HL-60/S4 treated with phorbol 12-myristate 13-acetate at 8.2 ng/mL for 4 days and 3 days (cell line): ENCODE results near the gene NFIA.

Experiments used
- in situ Hi-C: fragments of 300-500 bp; cut with MboI; formaldehyde crosslinking; loops from 2 replicates; pipeline ENCODE4 v1.15.0; 2022; ENCODE audit warnings: low sequenced_read_pairs

Gene NFIA

GRCh38 chr1:61353797-61354406 lies 271.5 kb downstream of the NFIA start:
- in situ Hi-C loops = no loop called here

GRCh38 chr1:61356016-61356415 lies 273.7 kb downstream of the NFIA start:
- in situ Hi-C loops = no loop called here

GRCh38 chr1:61356995-61357394 lies 274.6 kb downstream of the NFIA start:
- in situ Hi-C loops = no loop called here

- in situ Hi-C loops = no loop called here
Measured at GRCh38 chr1:61357539-61357938, 275.2 kb downstream of the NFIA start.

GRCh38 chr1:61358770-61359455 lies 276.6 kb downstream of the NFIA start:
- in situ Hi-C loops = no loop called here

- in situ Hi-C loops = no loop called here
Measured at GRCh38 chr1:61361931-61362330, 279.6 kb downstream of the NFIA start.

- in situ Hi-C loops = no loop called here
Measured at GRCh38 chr1:61362351-61362750, 280.0 kb downstream of the NFIA start.

GRCh38 chr1:61368366-61368765 lies 286.0 kb downstream of the NFIA start:
- in situ Hi-C loops = no loop called here

- in situ Hi-C loops = no loop called here
Measured at GRCh38 chr1:61368876-61369275, 286.5 kb downstream of the NFIA start.

- in situ Hi-C loops = no loop called here
Measured at GRCh38 chr1:61370177-61370912, 288.0 kb downstream of the NFIA start.

- in situ Hi-C loops = no loop called here
Measured at GRCh38 chr1:61370913-61371279, 288.5 kb downstream of the NFIA start.

GRCh38 chr1:61372944-61373343 lies 290.6 kb downstream of the NFIA start:
- in situ Hi-C loops = no loop called here

GRCh38 chr1:61374156-61374555 lies 291.8 kb downstream of the NFIA start:
- in situ Hi-C loops = no loop called here

GRCh38 chr1:61375082-61375880 lies 292.9 kb downstream of the NFIA start:
- in situ Hi-C loops = no loop called here

- in situ Hi-C loops = no loop called here
Measured at GRCh38 chr1:61376151-61376550, 293.8 kb downstream of the NFIA start.

GRCh38 chr1:61377242-61377958 lies 295.0 kb downstream of the NFIA start:
- in situ Hi-C loops = no loop called here

GRCh38 chr1:61378494-61379180 lies 296.3 kb downstream of the NFIA start:
- in situ Hi-C loops = no loop called here

- in situ Hi-C loops = no loop called here
Measured at GRCh38 chr1:61379693-61380092, 297.3 kb downstream of the NFIA start.

GRCh38 chr1:61380561-61380960 lies 298.2 kb downstream of the NFIA start:
- in situ Hi-C loops = no loop called here

GRCh38 chr1:61386323-61386722 lies 304.0 kb downstream of the NFIA start:
- in situ Hi-C loops = no loop called here
